HCT116 (cell line): ENCODE results near the gene ST3GAL5.

ENCODE experiments used
- CBX3 ChIP-seq: IDR thresholded peaks from 2 replicates; pipeline ENCODE4 v1.6.1; 2012; ENCODE audit warnings: low read depth
- EGR1 ChIP-seq: IDR thresholded peaks from 2 replicates; pipeline ENCODE4 v1.6.1; 2012; ENCODE audit warnings: low read depth
- EZH2 ChIP-seq: fragments of 200-600 bp; sonication (generic); IDR thresholded peaks from 2 replicates; pipeline ENCODE4 v1.6.1; 2017; ENCODE audit warnings: antibody characterized with exemption, mixed run types
- POLR2A ChIP-seq: IDR thresholded peaks from 2 replicates; pipeline ENCODE4 v1.7.0; 2011; ENCODE audit warnings: borderline replicate concordance; ENCODE audit not compliant: insufficient read depth, insufficient read length; ENCODE audit errors: extremely low read depth
- RAD21 ChIP-seq: IDR thresholded peaks from 2 replicates; pipeline ENCODE4 v1.6.1; 2012; ENCODE audit warnings: low read depth, mild to moderate bottlenecking
- YY1 ChIP-seq: IDR thresholded peaks from 2 replicates; pipeline ENCODE4 v1.6.1; 2011; ENCODE audit warnings: low read length, low read depth, moderate library complexity, mild to moderate bottlenecking; ENCODE audit not compliant: insufficient replicate concordance; ENCODE audit errors: extremely low read depth
- ZFX ChIP-seq: fragments of 450-650 bp; IDR thresholded peaks from 2 replicates; pipeline ENCODE4 v1.6.1; 2017
- TF ChIP-seq, protein P1 (sequence below): IDR thresholded peaks from 2 replicates; pipeline ENCODE4 v1.6.1; 2012
- TF ChIP-seq, protein P2 (sequence below), 3 experiments: fragments of 200-600 bp in 1 of 3; sonication (generic) in 1 of 3; IDR thresholded peaks in 2 of 3; conservative IDR thresholded peaks in 1 of 3; 2 replicates each; pipeline ENCODE4 v1.5.1; 2012 to 2017; ENCODE audit warnings: low read depth in 2 of 3, low read length in 2 of 3, antibody characterized with exemption in 1 of 3, borderline replicate concordance in 1 of 3, control low read depth in 1 of 3, mild to moderate bottlenecking in 1 of 3, mixed read lengths in 1 of 3, mixed run types in 1 of 3, moderate library complexity in 1 of 3; ENCODE audit not compliant: insufficient read depth in 1 of 3

DNA sequence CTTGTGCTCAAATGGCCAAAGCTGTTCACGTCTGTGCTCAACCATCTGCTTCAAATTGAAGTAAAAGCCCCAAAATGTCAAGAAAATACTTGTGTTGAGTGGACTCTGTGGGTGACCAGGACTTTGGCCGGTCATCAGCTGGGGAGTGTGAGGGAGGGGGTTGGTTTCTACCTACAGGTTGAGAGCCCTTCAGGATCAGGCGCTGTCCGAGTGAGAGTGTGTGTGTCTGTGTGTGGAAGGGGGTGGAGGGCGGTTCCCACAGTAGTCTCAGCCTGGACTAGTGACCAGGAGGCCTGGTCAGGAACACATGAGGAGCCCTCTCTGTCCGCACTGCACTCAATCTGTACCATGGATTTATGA, 100.8 kb downstream of the ST3GAL5 start:
- TF ChIP-seq, protein P1, sequence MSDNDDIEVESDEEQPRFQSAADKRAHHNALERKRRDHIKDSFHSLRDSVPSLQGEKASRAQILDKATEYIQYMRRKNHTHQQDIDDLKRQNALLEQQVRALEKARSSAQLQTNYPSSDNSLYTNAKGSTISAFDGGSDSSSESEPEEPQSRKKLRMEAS = no peak
- TF ChIP-seq RAD21 (no peak), YY1 (no peak), EGR1 (no peak), CBX3 (no peak), POLR2A (no peak), ZFX (no peak), EZH2 (no peak)
- TF ChIP-seq, protein P2, sequence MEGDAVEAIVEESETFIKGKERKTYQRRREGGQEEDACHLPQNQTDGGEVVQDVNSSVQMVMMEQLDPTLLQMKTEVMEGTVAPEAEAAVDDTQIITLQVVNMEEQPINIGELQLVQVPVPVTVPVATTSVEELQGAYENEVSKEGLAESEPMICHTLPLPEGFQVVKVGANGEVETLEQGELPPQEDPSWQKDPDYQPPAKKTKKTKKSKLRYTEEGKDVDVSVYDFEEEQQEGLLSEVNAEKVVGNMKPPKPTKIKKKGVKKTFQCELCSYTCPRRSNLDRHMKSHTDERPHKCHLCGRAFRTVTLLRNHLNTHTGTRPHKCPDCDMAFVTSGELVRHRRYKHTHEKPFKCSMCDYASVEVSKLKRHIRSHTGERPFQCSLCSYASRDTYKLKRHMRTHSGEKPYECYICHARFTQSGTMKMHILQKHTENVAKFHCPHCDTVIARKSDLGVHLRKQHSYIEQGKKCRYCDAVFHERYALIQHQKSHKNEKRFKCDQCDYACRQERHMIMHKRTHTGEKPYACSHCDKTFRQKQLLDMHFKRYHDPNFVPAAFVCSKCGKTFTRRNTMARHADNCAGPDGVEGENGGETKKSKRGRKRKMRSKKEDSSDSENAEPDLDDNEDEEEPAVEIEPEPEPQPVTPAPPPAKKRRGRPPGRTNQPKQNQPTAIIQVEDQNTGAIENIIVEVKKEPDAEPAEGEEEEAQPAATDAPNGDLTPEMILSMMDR (IDR thresholded peaks at IDR 0.05 in 2 of 3, conservative IDR thresholded peaks at IDR 0.05 in 1 of 3; ENCODE audit: borderline replicate concordance in 1 of 3, insufficient read depth in 1 of 3, low read depth in 2 of 3, low read length in 2 of 3) = no peak
